ENCODE results near the gene RINL.

Gene RINL

DNA sequence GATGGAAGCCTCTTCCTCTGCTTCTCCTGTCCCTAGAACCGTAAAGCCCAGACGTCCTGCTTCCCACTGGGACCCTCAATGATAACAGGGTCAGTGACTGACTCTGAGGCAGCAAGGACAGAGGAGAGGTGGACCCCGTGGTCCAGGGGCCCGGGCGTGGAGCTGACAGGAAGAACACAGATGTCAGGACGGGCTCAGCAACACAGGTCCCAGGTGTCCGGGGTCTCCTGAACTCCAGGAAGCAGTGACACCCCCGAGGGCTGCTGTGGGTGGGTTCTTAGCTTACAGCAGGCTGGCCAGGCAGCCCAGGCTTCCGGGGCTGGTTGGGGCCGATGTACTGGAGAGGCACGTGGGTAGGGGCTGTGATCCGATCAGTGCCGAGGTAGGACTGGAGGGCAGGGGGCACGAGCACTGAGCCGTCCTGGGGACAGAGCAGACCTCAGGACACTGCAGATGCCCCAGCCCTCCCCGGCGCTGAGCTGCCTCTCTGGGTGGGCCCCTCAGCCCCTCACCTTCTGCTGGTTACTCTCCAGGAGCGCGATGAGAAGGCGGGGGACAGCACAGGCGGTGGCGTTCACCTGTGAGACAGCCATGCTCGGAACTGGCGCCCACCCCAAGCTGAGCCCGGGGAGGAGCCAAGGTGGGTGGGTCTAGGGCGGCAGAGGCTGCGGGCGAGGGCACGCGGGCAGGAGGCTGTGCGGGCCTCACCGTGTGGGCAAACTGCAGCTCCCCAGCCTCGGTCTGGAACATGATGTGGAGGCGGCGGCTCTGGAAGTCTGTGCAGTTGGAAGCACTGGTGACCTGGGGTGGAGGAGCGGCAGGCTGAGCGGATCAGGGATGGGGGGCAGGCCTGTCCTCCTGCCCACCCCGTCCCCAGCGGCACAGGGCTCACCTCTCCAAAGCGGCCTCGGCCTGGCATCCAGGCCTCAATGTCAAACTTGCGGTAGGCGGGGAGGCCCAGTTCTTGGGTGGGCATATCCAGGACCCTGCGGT lies 37.5 kb upstream of the RINL start:
- no peak for TF ChIP-seq CEBPB (IDR thresholded peaks at IDR 0.05)
- TF ChIP-seq EP300 (IDR thresholded peaks at IDR 0.05; ENCODE audit: borderline replicate concordance) = no peak
- TF ChIP-seq, protein P1, sequence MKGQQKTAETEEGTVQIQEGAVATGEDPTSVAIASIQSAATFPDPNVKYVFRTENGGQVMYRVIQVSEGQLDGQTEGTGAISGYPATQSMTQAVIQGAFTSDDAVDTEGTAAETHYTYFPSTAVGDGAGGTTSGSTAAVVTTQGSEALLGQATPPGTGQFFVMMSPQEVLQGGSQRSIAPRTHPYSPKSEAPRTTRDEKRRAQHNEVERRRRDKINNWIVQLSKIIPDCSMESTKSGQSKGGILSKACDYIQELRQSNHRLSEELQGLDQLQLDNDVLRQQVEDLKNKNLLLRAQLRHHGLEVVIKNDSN (IDR thresholded peaks at IDR 0.05) = no peak
- no peak for TF ChIP-seq CREB1 (IDR thresholded peaks at IDR 0.05; ENCODE audit: low read depth)
- TF ChIP-seq FOXM1 (IDR thresholded peaks at IDR 0.05; ENCODE audit: borderline replicate concordance, low read depth) = no peak
- TF ChIP-seq TCF12 (IDR thresholded peaks at IDR 0.05; ENCODE audit: low read depth) = no peak
- no peak for TF ChIP-seq EGR1 (IDR thresholded peaks at IDR 0.05)
- TF ChIP-seq ZBTB7A (IDR thresholded peaks at IDR 0.05; ENCODE audit: low read depth) = no peak
- TF ChIP-seq RAD21 (IDR thresholded peaks at IDR 0.05; ENCODE audit: low read depth) = no peak

DNA sequence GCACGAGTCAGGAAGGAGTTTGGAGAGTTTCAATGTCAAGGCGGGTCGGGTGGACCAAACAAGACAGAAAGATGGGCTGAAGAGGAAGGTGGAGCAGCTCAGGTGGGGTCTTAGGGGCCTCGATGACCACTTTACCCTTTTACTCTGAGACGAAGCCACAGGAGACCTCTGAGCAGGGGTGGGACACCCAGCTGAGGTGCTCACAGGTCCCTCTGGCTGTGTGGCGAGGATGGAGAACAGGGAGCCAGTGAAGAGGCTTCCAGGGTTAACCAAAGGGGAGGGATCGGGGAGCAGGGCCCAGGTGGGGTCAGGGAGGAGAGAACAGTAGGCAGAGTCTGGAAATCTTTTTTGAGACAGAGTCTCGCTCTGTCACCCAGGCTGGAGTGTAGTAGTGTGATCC lies 35.9 kb upstream of the RINL start:
- TF ChIP-seq, protein P1 (IDR thresholded peaks at IDR 0.05) = no peak
- TF ChIP-seq TAF1 (IDR thresholded peaks at IDR 0.05; ENCODE audit: low read depth) = no peak
- no peak for TF ChIP-seq TCF12 (IDR thresholded peaks at IDR 0.05; ENCODE audit: low read depth)
- no peak for TF ChIP-seq MAX (IDR thresholded peaks at IDR 0.05)
- TF ChIP-seq CREB1 (IDR thresholded peaks at IDR 0.05; ENCODE audit: low read depth) = no peak
- TF ChIP-seq EGR1 (IDR thresholded peaks at IDR 0.05) = no peak
- TF ChIP-seq ZBTB7A (IDR thresholded peaks at IDR 0.05; ENCODE audit: low read depth) = no peak
- TF ChIP-seq EP300 (IDR thresholded peaks at IDR 0.05; ENCODE audit: borderline replicate concordance) = no peak
- no peak for TF ChIP-seq RAD21 (IDR thresholded peaks at IDR 0.05; ENCODE audit: low read depth)
- no peak for TF ChIP-seq TEAD4 (IDR thresholded peaks at IDR 0.05)
- no peak for TF ChIP-seq FOXM1 (IDR thresholded peaks at IDR 0.05; ENCODE audit: borderline replicate concordance, low read depth)

GRCh38 chr19:38912600-38913514 lies 34.8 kb upstream of the RINL start:
- TF ChIP-seq YY1 (IDR thresholded peaks at IDR 0.05; ENCODE audit: low read depth) = no peak
- TF ChIP-seq TAF1 (IDR thresholded peaks at IDR 0.05; ENCODE audit: low read depth) = no peak
- no peak for TF ChIP-seq TEAD4 (IDR thresholded peaks at IDR 0.05)
- TF ChIP-seq, protein P2, sequence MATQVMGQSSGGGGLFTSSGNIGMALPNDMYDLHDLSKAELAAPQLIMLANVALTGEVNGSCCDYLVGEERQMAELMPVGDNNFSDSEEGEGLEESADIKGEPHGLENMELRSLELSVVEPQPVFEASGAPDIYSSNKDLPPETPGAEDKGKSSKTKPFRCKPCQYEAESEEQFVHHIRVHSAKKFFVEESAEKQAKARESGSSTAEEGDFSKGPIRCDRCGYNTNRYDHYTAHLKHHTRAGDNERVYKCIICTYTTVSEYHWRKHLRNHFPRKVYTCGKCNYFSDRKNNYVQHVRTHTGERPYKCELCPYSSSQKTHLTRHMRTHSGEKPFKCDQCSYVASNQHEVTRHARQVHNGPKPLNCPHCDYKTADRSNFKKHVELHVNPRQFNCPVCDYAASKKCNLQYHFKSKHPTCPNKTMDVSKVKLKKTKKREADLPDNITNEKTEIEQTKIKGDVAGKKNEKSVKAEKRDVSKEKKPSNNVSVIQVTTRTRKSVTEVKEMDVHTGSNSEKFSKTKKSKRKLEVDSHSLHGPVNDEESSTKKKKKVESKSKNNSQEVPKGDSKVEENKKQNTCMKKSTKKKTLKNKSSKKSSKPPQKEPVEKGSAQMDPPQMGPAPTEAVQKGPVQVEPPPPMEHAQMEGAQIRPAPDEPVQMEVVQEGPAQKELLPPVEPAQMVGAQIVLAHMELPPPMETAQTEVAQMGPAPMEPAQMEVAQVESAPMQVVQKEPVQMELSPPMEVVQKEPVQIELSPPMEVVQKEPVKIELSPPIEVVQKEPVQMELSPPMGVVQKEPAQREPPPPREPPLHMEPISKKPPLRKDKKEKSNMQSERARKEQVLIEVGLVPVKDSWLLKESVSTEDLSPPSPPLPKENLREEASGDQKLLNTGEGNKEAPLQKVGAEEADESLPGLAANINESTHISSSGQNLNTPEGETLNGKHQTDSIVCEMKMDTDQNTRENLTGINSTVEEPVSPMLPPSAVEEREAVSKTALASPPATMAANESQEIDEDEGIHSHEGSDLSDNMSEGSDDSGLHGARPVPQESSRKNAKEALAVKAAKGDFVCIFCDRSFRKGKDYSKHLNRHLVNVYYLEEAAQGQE (IDR thresholded peaks at IDR 0.05; ENCODE audit: low read depth) = no peak
- no peak for TF ChIP-seq ZBTB7A (IDR thresholded peaks at IDR 0.05; ENCODE audit: low read depth)
- no peak for TF ChIP-seq RAD21 (IDR thresholded peaks at IDR 0.05; ENCODE audit: low read depth)
- TF ChIP-seq FOXM1 (IDR thresholded peaks at IDR 0.05; ENCODE audit: borderline replicate concordance, low read depth) = no peak
- TF ChIP-seq EGR1 (IDR thresholded peaks at IDR 0.05) = no peak
- TF ChIP-seq NFIC (IDR thresholded peaks at IDR 0.05) = no peak

- TF ChIP-seq CEBPB (IDR thresholded peaks at IDR 0.05) (no peak), EP300 (IDR thresholded peaks at IDR 0.05; ENCODE audit: borderline replicate concordance) (no peak), ZBTB7A (IDR thresholded peaks at IDR 0.05; ENCODE audit: low read depth) (no peak), TAF1 (IDR thresholded peaks at IDR 0.05; ENCODE audit: low read depth) (no peak), RAD21 (IDR thresholded peaks at IDR 0.05; ENCODE audit: low read depth) (no peak), YY1 (IDR thresholded peaks at IDR 0.05; ENCODE audit: low read depth) (no peak), NFIC (IDR thresholded peaks at IDR 0.05) (no peak), MAX (IDR thresholded peaks at IDR 0.05) (no peak)
Measured at GRCh38 chr19:38911388-38912001, 33.4 kb upstream of the RINL start.

GRCh38 chr19:38910488-38910887 lies 32.4 kb upstream of the RINL start:
- TF ChIP-seq, protein P1 (IDR thresholded peaks at IDR 0.05) = no peak
- no peak for TF ChIP-seq CEBPB (IDR thresholded peaks at IDR 0.05)
- TF ChIP-seq TAF1 (IDR thresholded peaks at IDR 0.05; ENCODE audit: low read depth) = no peak
- no peak for TF ChIP-seq FOXM1 (IDR thresholded peaks at IDR 0.05; ENCODE audit: borderline replicate concordance, low read depth)

- no peak for TF ChIP-seq NFIC (IDR thresholded peaks at IDR 0.05)
- TF ChIP-seq RAD21 (IDR thresholded peaks at IDR 0.05; ENCODE audit: low read depth) = no peak
- TF ChIP-seq TCF12 (IDR thresholded peaks at IDR 0.05; ENCODE audit: low read depth) = no peak
- TF ChIP-seq, protein P1 (IDR thresholded peaks at IDR 0.05) = no peak
- TF ChIP-seq MAX (IDR thresholded peaks at IDR 0.05) = no peak
- no peak for TF ChIP-seq TAF1 (IDR thresholded peaks at IDR 0.05; ENCODE audit: low read depth)
- TF ChIP-seq, protein P2 (IDR thresholded peaks at IDR 0.05; ENCODE audit: low read depth) = no peak
- TF ChIP-seq EP300 (IDR thresholded peaks at IDR 0.05; ENCODE audit: borderline replicate concordance) = no peak
- TF ChIP-seq ZBTB7A (IDR thresholded peaks at IDR 0.05; ENCODE audit: low read depth) = no peak
- TF ChIP-seq CREB1 (IDR thresholded peaks at IDR 0.05; ENCODE audit: low read depth) = no peak
Measured at GRCh38 chr19:38908911-38909310, 30.8 kb upstream of the RINL start.

Measured in Ishikawa (cell line).